LoVo (cell line): ENCODE results near the gene NOS2.
A peak's percentile ranks its signal among the peaks of the same experiment; 100 is the strongest.
"Not testable (repeated sequence)": the region's sequence is repeated elsewhere in the genome, so short reads cannot be mapped to it uniquely, and the experiment has no call there.

Experiments used
- DNase-seq: peaks from one replicate; pipeline ENCODE4 v3.0.0-alpha.2; 2016; ENCODE audit warnings: low spot score

Gene NOS2

GRCh38 chr17:27800522-27800921 lies at the start of gene NOS2:
NOS2 (minus strand) TSS chr17:27800529; CDS start chr17:27798809, 1,720 bp downstream.
- DNase-seq: peak; percentile 73

GRCh38 chr17:27849474-27850185 lies 49.3 kb upstream of the NOS2 start:
- DNase-seq: no peak

- DNase-seq: no peak
Observed at GRCh38 chr17:27848931-27849330, 48.6 kb upstream of the NOS2 start.

GRCh38 chr17:27846808-27847307 lies 46.5 kb upstream of the NOS2 start:
- DNase-seq: not testable (repeated sequence)

GRCh38 chr17:27846042-27846655 lies 45.8 kb upstream of the NOS2 start:
- no peak for DNase-seq

- DNase-seq: peak; percentile 20
Observed at GRCh38 chr17:27845264-27846041, 45.1 kb upstream of the NOS2 start.

GRCh38 chr17:27840688-27841087 lies 40.4 kb upstream of the NOS2 start:
- DNase-seq: no peak

GRCh38 chr17:27840406-27840678 lies 40.0 kb upstream of the NOS2 start:
- not testable (repeated sequence) for DNase-seq

GRCh38 chr17:27839571-27840405 lies 39.5 kb upstream of the NOS2 start:
- DNase-seq: not testable (repeated sequence)

GRCh38 chr17:27838607-27839006 lies 38.3 kb upstream of the NOS2 start:
- DNase-seq: not testable (repeated sequence)

GRCh38 chr17:27837769-27838168 lies 37.4 kb upstream of the NOS2 start:
- not testable (repeated sequence) for DNase-seq

- DNase-seq: no peak
Observed at GRCh38 chr17:27836651-27837050, 36.3 kb upstream of the NOS2 start.

GRCh38 chr17:27834571-27834970 lies 34.2 kb upstream of the NOS2 start:
- DNase-seq: no peak

GRCh38 chr17:27832831-27833230 lies 32.5 kb upstream of the NOS2 start:
- DNase-seq: no peak

GRCh38 chr17:27829888-27830287 lies 29.6 kb upstream of the NOS2 start:
- DNase-seq: not testable (repeated sequence)

GRCh38 chr17:27829143-27829711 lies 28.9 kb upstream of the NOS2 start:
- not testable (repeated sequence) for DNase-seq

GRCh38 chr17:27825459-27825858 lies 25.1 kb upstream of the NOS2 start:
- no peak for DNase-seq

- DNase-seq: no peak
Observed at GRCh38 chr17:27824745-27825144, 24.4 kb upstream of the NOS2 start.

- DNase-seq: no peak
Observed at GRCh38 chr17:27824176-27824715, 23.9 kb upstream of the NOS2 start.

- not testable (repeated sequence) for DNase-seq
Observed at GRCh38 chr17:27822108-27822507, 21.8 kb upstream of the NOS2 start.

GRCh38 chr17:27821318-27821717 lies 21.0 kb upstream of the NOS2 start:
- no peak for DNase-seq
